GM10248 (cell line): Measurements from ENCODE around the gene TEX261.

ENCODE experiments used
- CTCF ChIA-PET: fragments of 300-600 bp; sonication (Branson Sonifier 250); formaldehyde crosslinking; extraction: SDS; loops from one replicate; lab custom pipeline; 2021; ENCODE audit warnings: antibody characterized with exemption; lab: Yijun Ruan, JAX
- POLR2A ChIA-PET: fragments of 350-650 bp; sonication (Branson Sonifier 250); formaldehyde crosslinking; extraction: SDS; loops from one replicate; lab custom pipeline; 2020; ENCODE audit warnings: antibody characterized with exemption; lab: Yijun Ruan, JAX
- DNase-seq: peaks from one replicate; pipeline ENCODE4 v3.0.0; 2012; ENCODE audit errors: extremely low spot score
- CTCF ChIP-seq: IDR thresholded peaks from 2 replicates; pipeline ENCODE4 v1.5.1; 2012; ENCODE audit warnings: mild to moderate bottlenecking, low read depth; ENCODE audit errors: extremely low read depth, missing control alignments, control extremely low read depth

TEX261 gene

DNA sequence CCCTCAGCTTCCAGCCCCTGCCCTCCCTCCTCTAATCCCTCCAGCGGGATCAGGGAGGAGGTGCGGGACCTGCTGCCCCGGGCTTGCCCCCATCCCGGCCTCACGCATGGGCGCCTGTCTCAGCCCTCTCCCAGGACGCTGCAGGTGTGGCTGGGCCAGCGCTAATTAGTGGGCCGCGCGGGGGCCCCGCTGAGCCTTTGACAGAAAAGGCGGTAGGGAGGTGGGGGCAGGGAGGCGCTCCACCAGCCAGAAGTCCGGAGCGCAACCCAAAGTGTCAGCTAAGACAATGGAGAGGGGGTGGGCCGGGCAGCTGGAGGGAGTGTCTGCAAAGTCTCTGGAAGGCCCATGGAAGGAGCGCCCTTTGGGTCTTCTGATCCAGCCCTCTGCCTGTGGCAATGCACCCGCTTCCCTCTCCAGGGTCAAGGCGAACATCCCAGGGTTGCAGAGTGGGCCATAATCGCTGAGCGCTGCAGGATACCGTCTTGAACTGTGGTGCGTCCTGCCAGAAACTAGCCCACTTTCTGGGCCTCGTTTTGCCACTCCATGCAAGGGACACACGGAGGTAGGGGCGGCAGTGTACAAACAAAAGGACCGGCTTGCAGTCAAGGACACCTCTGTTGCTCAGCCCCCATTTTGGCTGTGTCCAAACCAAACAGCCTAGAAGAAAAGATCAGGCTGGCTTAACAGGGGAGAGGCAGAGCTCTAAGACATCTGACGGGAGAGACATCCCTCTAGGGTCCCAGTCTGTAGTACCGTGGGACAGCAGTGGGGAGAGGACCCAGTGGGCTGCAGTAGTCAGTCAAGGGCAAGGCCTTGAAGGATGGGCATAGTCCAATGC, 55.5 kb downstream of the TEX261 start:
- no peak for DNase-seq
- POLR2A ChIA-PET: no interaction called here
- CTCF ChIA-PET: interaction anchor here (1.9 to 2.8 kb wide), 2 partner anchors 8 to 18 kb away, joined by 10 to 12 read pairs; no protein-coding TSS in a partner anchor
- TF ChIP-seq CTCF: no peak

GRCh38 chr2:70938586-70938950, 56.1 kb downstream of the TEX261 start:
- no peak for DNase-seq
- TF ChIP-seq CTCF: no peak
- ChIA-PET POLR2A (no interaction called here), CTCF (interaction anchor here (1.9 to 2.8 kb wide), 2 partner anchors 9 to 18 kb away, joined by 10 to 12 read pairs; no protein-coding TSS in a partner anchor)

- CTCF ChIA-PET: interaction anchor here (1.1 to 2.8 kb wide), 4 partner anchors 10 to 67 kb away, joined by 4 to 12 read pairs (median 8); no protein-coding TSS in a partner anchor
- DNase-seq: no peak
- POLR2A ChIA-PET: interaction anchor here (0.5 kb wide), 1 partner anchor 73 kb away, joined by 7 read pairs; no protein-coding TSS in a partner anchor
- no peak for TF ChIP-seq CTCF
Observed at GRCh38 chr2:70937866-70938585, 56.6 kb downstream of the TEX261 start.

DNA sequence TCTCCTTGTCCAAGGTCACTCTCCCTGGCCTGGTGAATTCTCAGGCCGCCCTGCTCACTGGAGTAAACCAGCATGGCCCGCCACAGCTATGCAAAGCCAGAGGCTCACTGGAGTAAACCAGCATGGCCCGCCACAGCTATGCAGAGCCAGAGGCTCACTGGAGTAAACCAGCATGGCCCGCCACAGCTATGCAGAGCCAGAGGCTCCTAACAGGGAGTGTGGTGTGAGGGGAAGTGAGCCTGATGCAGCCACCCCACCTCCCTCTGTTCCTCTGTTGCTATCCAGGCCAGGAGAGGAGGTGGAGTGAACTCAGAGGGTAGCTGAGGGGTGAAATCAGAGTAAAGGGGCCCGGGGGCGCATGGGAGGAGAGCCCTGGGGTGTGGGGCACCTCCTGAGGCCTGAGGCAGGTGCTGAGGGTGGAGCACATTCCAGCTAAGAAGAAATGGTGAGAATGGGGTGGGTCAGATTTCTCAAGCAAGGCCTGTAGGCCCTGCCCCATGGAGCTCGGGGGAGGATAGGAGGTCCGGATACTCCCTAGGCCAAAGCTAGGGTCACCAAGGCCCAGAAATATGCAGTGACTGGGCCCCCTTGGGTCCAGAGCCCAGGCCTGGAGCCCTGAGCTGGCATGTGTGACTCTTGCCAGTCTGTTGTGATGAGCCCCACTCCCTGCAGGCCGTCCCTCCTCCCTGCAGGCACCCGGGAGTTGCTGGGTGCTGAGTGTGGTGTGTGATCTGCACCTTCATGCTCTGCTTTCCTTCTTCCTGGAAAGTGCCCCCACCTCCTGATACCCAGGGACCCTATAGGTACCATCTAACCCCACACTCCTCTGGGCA, 57.5 kb downstream of the TEX261 start:
- no peak for TF ChIP-seq CTCF
- no peak for DNase-seq
- ChIA-PET CTCF (interaction anchor here (1.1 to 2.8 kb wide), 3 partner anchors 10 to 66 kb away, joined by 4 to 12 read pairs (median 7); no protein-coding TSS in a partner anchor), POLR2A (interaction anchor here (0.5 kb wide), 1 partner anchor 72 kb away, joined by 7 read pairs; no protein-coding TSS in a partner anchor)

DNA sequence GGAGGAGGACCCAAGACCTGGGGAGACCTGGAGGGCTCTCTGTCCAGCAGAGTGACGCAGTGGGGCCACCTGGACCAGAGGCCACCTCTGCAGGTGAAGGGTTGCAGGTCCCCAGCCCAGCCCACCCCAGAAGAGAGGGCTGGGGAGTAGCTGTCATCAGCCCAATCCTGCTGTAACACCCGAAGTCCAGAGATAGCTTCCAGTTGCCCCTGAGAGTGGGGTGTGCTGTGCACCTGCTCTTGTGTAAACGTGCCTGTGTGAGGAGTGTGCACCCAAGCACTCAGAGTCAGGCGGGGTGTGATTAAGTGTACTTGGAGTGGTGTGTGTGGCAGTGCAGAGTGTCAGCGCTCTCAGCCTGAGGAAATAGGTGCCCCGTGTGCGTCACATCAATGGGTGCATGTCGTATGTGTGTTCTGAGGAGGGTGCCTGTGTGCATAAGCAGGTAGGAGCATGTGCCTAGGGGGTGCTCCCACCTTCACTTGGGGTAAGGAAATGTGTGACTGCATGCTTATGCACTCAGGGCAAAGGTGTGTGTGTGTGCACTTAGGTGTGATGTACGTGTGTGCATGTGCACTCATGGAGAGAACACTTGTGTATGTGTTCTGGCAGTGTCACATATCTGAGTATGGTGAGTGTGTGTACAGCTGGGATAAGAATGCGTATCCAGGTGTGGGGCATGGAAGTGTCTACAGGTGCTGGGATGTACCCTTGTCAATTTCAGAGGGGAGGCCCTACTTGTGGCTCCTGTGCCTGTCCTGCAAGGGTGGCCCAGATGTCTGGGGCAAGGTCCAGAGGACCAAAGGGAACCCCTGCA, 58.3 kb downstream of the TEX261 start:
- TF ChIP-seq CTCF: no peak
- ChIA-PET CTCF (interaction anchor here (1.1 to 2.8 kb wide), 5 partner anchors 11 to 66 kb away, joined by 4 to 17 read pairs (median 7); no protein-coding TSS in a partner anchor), POLR2A (no interaction called here)
- DNase-seq: no peak
